ENCODE results near the gene NPAS2.

NPAS2 gene

GRCh38 chr2:100971221-100971620 is 151.3 kb downstream of the NPAS2 start:
- no peak for TF ChIP-seq CTCF (IDR thresholded peaks at IDR 0.05; ENCODE audit: control insufficient read depth, insufficient read depth, low read depth, low read length, missing control alignments)
- no peak for DNase-seq (ENCODE audit: low read depth)
- H3K4me3 ChIP-seq (ENCODE audit: control insufficient read depth, low read depth, low read length): no peak overlapping the region

GRCh38 chr2:100972452-100972851 is 152.5 kb downstream of the NPAS2 start:
- no peak for TF ChIP-seq CTCF (IDR thresholded peaks at IDR 0.05; ENCODE audit: control insufficient read depth, insufficient read depth, low read depth, low read length, missing control alignments)
- no peak overlapping the region for H3K4me3 ChIP-seq (ENCODE audit: control insufficient read depth, low read depth, low read length)
- DNase-seq (ENCODE audit: low read depth): no peak

- TF ChIP-seq CTCF (IDR thresholded peaks at IDR 0.05; ENCODE audit: control insufficient read depth, insufficient read depth, low read depth, low read length, missing control alignments): no peak
- H3K4me3 ChIP-seq (ENCODE audit: control insufficient read depth, low read depth, low read length): no peak overlapping the region
- DNase-seq (ENCODE audit: low read depth): no peak
Observed at GRCh38 chr2:100974712-100975520, 155.0 kb downstream of the NPAS2 start.

GRCh38 chr2:100975521-100975785 is 155.5 kb downstream of the NPAS2 start:
- DNase-seq (ENCODE audit: low read depth): no peak

GRCh38 chr2:100976061-100976460 is 156.1 kb downstream of the NPAS2 start:
- H3K4me3 ChIP-seq (ENCODE audit: control insufficient read depth, low read depth, low read length): no peak overlapping the region
- TF ChIP-seq CTCF (IDR thresholded peaks at IDR 0.05; ENCODE audit: control insufficient read depth, insufficient read depth, low read depth, low read length, missing control alignments): no peak
- DNase-seq (ENCODE audit: low read depth): no peak

More at GRCh38 chr2:100975521-100975785, 155.5 kb downstream of the NPAS2 start:
- no peak for TF ChIP-seq CTCF (IDR thresholded peaks at IDR 0.05; ENCODE audit: control insufficient read depth, insufficient read depth, low read depth, low read length, missing control alignments)
- H3K4me3 ChIP-seq (ENCODE audit: control insufficient read depth, low read depth, low read length): no peak overlapping the region

- no peak for TF ChIP-seq CTCF (IDR thresholded peaks at IDR 0.05; ENCODE audit: control insufficient read depth, insufficient read depth, low read depth, low read length, missing control alignments)
- no peak for DNase-seq (ENCODE audit: low read depth)
- no peak overlapping the region for H3K4me3 ChIP-seq (ENCODE audit: control insufficient read depth, low read depth, low read length)
Observed at GRCh38 chr2:100976645-100977391, 156.9 kb downstream of the NPAS2 start.

Measured in AG09309 (cell line).